Fibroblast of lung (primary cell): Measurements from ENCODE around the gene ERCC6L. TPM values are rescaled to one million over a fixed set of nuclear protein-coding genes. Genes with fewer than 3 reads are reported as not detected.
"Not testable (repeated sequence)": the region's sequence is repeated elsewhere in the genome, so short reads cannot be mapped to it uniquely, and the experiment has no call there.

Experiments
- DNase-seq, 2 donors: peaks; one replicate each; pipeline versions ENCODE4 v3.0.0 to v3.0.0-alpha.2; 2010; ENCODE audit warnings: low read depth in 2 of 2
- H2AFZ ChIP-seq: 2 replicates; pipeline ENCODE4 v1.5.1; 2012; ENCODE audit warnings: low read length, control low read depth, inconsistent platforms
- H3K27ac ChIP-seq: 2 replicates; pipeline ENCODE4 v1.5.1; 2011; ENCODE audit warnings: low read length, control low read depth; ENCODE audit not compliant: insufficient read depth
- H3K27me3 ChIP-seq: 2 replicates; pipeline ENCODE4 v1.5.1; 2011; ENCODE audit warnings: mild to moderate bottlenecking, low read length; ENCODE audit not compliant: control insufficient read depth, insufficient read depth
- H3K36me3 ChIP-seq: 2 replicates; pipeline ENCODE4 v1.5.1; 2011; ENCODE audit warnings: low read length; ENCODE audit not compliant: control insufficient read depth, insufficient read depth
- H3K4me1 ChIP-seq: 2 replicates; pipeline ENCODE4 v1.5.1; 2011; ENCODE audit warnings: low read length; ENCODE audit not compliant: control insufficient read depth, insufficient read depth; ENCODE audit errors: extremely low read depth
- H3K4me2 ChIP-seq: 2 replicates; pipeline ENCODE4 v1.5.1; 2011; ENCODE audit warnings: low read length, control low read depth; ENCODE audit not compliant: insufficient read depth; ENCODE audit errors: extremely low read depth
- H3K4me3 ChIP-seq, 4 experiments: fragments of 200-600 bp in 1 of 4; sonication (generic) in 1 of 4; replicated peaks in 1 of 4; 2 replicates each; pipeline ENCODE4 v1.5.1; 2011 to 2016; ENCODE audit warnings: low read length in 4 of 4, low read depth in 3 of 4, mild to moderate bottlenecking in 3 of 4, control low read depth in 2 of 4, inconsistent platforms in 1 of 4, mixed read lengths in 1 of 4; ENCODE audit not compliant: insufficient read depth in 1 of 4; ENCODE audit errors: control extremely low read depth in 1 of 4
- H3K79me2 ChIP-seq: 2 replicates; pipeline ENCODE4 v1.5.1; 2012; ENCODE audit warnings: mild to moderate bottlenecking, low read length, inconsistent platforms; ENCODE audit not compliant: control insufficient read depth, insufficient read depth
- H3K9ac ChIP-seq: 2 replicates; pipeline ENCODE4 v1.5.1; 2011; ENCODE audit warnings: mild to moderate bottlenecking, low read length, control low read depth; ENCODE audit not compliant: insufficient read depth
- H3K9me3 ChIP-seq: 2 replicates; pipeline ENCODE4 v1.5.1; 2012; ENCODE audit warnings: low read depth, low read length; ENCODE audit not compliant: control insufficient read depth, insufficient read depth
- H4K20me1 ChIP-seq: 2 replicates; pipeline ENCODE4 v1.5.1; 2011; ENCODE audit warnings: low read length; ENCODE audit not compliant: control insufficient read depth, insufficient read depth; ENCODE audit errors: extremely low read depth
- CTCF ChIP-seq, 2 donors: IDR thresholded peaks in 1 of 2; conservative IDR thresholded peaks in 1 of 2; 1 replicate in 1 of 2; 2 replicates in 1 of 2; pipeline ENCODE4 v1.5.1; 2011 to 2012; ENCODE audit warnings: low read length in 2 of 2, control low read depth in 1 of 2, inconsistent platforms in 1 of 2, low read depth in 1 of 2, mild to moderate bottlenecking in 1 of 2
- EZH2 ChIP-seq: IDR thresholded peaks from 2 replicates; pipeline ENCODE4 v1.5.1; 2012; ENCODE audit warnings: low read length, control low read depth, mild to moderate bottlenecking; ENCODE audit errors: missing control alignments
- polyA plus RNA-seq, 2 donors: library from polyadenylated mRNA; depleted of rRNA in 1 of 2; stranded (reverse) in 1 of 2; unstranded in 1 of 2; fragments of >200 nt; gene quantifications; 2 replicates each; pipeline ENCODE4 v1.2.1, GENCODE V29; 2011 to 2012; ENCODE audit warnings: missing spikeins in 1 of 2
- total RNA-seq: library from RNA; depleted of rRNA; stranded (reverse); fragments of >200 nt; gene quantifications from 2 replicates; pipeline ENCODE4 v1.2.1, GENCODE V29; 2014

Gene ERCC6L
- total and polyA plus RNA-seq, 2 donors (not counting 1 experiment from before 2014, with no cell fraction given), result 0.66 to 1.7 TPM

DNA sequence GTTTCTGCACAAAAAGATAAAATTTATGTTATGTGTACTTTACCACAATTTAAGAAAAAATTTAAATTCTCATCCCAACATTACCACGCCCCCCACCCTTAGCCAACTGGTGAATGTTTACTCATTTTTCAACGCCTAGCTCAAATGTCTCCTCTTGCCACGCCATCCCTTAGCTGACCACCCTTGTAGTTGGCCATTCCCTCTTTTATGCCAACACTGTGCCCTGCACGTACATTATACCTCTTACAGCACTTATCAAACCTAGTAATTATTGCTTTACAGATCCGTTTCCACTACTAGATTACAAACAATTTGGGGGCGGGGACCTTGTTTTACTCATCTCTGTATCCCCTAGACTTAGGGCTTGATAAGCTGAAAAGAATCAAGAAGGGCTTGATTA, 644 bp downstream of the ERCC6L start:
- Histone ChIP-seq H3K36me3 (no peaks in the 10 kb centered on the region), H3K27me3 (no peaks in the 10 kb centered on the region), H2AFZ (no peak overlapping the region), H3K4me2 (peak overlapping the region; percentile 54), H4K20me1 (no peaks in the 10 kb centered on the region), H3K79me2 (peaks cover 8% of the 10 kb centered on the region), H3K9me3 (no peaks in the 10 kb centered on the region), H3K4me3 (peak overlapping the region; percentile 44 to 66 (median 56)), H3K4me1 (no peaks in the 10 kb centered on the region), H3K27ac (peak overlapping the region; percentile 42), H3K9ac (no peak overlapping the region)
- DNase-seq, result no peak
- TF ChIP-seq EZH2 (no peak), CTCF (conservative IDR thresholded peaks at IDR 0.05 in 1 of 2, IDR thresholded peaks at IDR 0.05 in 1 of 2; ENCODE audit: low read depth in 1 of 2, low read length in 2 of 2) (no peak)

GRCh38 chrX:72236841-72237240, 2.0 kb downstream of the ERCC6L start:
- peak in 1 of 2 donors; percentile 34 for DNase-seq
- H3K9me3 ChIP-seq, result no peaks in the 10 kb centered on the region
- no peaks in the 10 kb centered on the region for H4K20me1 ChIP-seq
- H3K79me2 ChIP-seq, result peaks cover 8% of the 10 kb centered on the region
- no peaks in the 10 kb centered on the region for H3K4me1 ChIP-seq
- H3K27ac ChIP-seq, result no peak overlapping the region
- H2AFZ ChIP-seq, result no peak overlapping the region
- no peaks in the 10 kb centered on the region for H3K27me3 ChIP-seq
- TF ChIP-seq EZH2 (no peak), CTCF (conservative IDR thresholded peaks at IDR 0.05 in 1 of 2, IDR thresholded peaks at IDR 0.05 in 1 of 2; ENCODE audit: low read depth in 1 of 2, low read length in 2 of 2) (no peak)
- H3K4me3 ChIP-seq, result no peak overlapping the region
- H3K9ac ChIP-seq, result no peak overlapping the region
- H3K36me3 ChIP-seq, result no peaks in the 10 kb centered on the region
- H3K4me2 ChIP-seq, result no peak overlapping the region

- Histone ChIP-seq H3K79me2 (peaks cover 7% of the 10 kb centered on the region), H3K4me3 (no peak overlapping the region)
Observed at GRCh38 chrX:72230290-72230689, 8.5 kb downstream of the ERCC6L start.

GRCh38 chrX:72220375-72220774, 18.5 kb downstream of the ERCC6L start:
- H2AFZ ChIP-seq, H3K4me3 ChIP-seq, H3K4me2 ChIP-seq, DNase-seq, H3K36me3 ChIP-seq, H4K20me1 ChIP-seq, H3K27me3 ChIP-seq, H3K9ac ChIP-seq, H3K9me3 ChIP-seq, H3K27ac ChIP-seq, H3K79me2 ChIP-seq, H3K4me1 ChIP-seq: not testable (repeated sequence)

More at GRCh38 chrX:72230290-72230689, 8.5 kb downstream of the ERCC6L start:
- Histone ChIP-seq H3K4me2 (no peak overlapping the region), H3K36me3 (no peaks in the 10 kb centered on the region), H2AFZ (no peak overlapping the region), H4K20me1 (no peaks in the 10 kb centered on the region), H3K27ac (no peak overlapping the region), H3K9me3 (no peaks in the 10 kb centered on the region), H3K9ac (no peak overlapping the region), H3K4me1 (no peaks in the 10 kb centered on the region), H3K27me3 (no peaks in the 10 kb centered on the region)
- TF ChIP-seq CTCF (conservative IDR thresholded peaks at IDR 0.05 in 1 of 2, IDR thresholded peaks at IDR 0.05 in 1 of 2; ENCODE audit: low read depth in 1 of 2, low read length in 2 of 2), result no peak
- no peak for TF ChIP-seq EZH2
- DNase-seq, result no peak
